AG09309 (cell line): ENCODE results near the gene POLR2E.

ENCODE experiments used
- DNase-seq: peaks from one replicate; pipeline ENCODE4 v3.0.0-alpha.2; 2010; ENCODE audit warnings: low read depth
- H3K4me3 ChIP-seq: 2 replicates; pipeline ENCODE4 v1.5.1; 2011; ENCODE audit warnings: mild to moderate bottlenecking, low read depth, low read length, moderate library complexity; ENCODE audit not compliant: control insufficient read depth
- TF ChIP-seq, protein P1 (sequence below): IDR thresholded peaks from 2 replicates; pipeline ENCODE4 v1.5.1; 2011; ENCODE audit warnings: mild to moderate bottlenecking, low read depth, low read length, inconsistent platforms; ENCODE audit not compliant: insufficient read depth, control insufficient read depth; ENCODE audit errors: missing control alignments

POLR2E gene

DNA sequence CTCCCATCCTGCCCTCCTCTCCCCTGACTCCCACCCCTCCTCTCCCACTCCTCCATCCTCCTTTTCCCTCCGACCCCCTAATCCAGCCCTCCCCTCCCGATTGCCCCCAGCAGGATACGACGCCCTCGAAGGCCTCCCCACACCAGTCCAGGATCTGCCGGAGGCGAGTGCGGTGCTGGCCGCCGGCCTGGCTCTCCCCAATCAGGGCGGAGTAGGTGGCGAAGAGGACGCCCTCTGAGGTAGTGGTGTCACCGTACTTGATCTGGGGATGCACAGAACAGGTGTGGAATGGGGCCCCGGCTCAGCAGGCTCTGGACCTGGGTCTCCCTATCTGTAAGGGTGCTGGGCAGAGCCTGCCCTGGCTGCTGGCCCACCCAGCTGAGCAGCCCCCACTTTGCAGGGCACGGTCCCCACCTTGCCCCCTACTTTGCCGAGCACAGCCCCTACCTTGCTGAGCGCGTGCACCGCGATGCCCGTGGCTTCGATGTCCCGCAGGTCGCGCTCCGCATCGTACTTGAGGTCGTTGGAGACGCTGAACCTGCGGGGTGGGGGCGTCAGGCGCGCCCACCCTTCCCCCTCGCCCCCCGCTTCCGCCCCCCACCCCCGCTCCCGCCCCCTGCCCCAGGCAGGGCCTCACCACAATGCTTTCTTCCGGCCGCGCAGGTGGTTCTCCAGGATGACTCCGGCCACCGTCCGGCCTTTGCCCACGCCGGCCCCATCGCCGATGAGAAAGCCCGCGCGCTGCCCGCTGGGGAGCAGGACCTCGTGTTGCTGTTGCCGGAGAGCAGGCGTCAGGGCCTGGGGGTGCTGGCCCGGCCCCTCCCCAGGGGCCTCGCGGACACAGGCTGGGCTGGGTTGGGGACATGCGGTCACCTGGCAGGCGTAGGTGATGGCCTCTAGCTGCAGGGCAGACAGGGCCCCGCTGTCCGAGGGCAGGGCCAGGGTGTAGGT lies 27.1 kb upstream of the POLR2E start:
- no peak overlapping the region for H3K4me3 ChIP-seq
- DNase-seq, result no peak
- TF ChIP-seq, protein P1, sequence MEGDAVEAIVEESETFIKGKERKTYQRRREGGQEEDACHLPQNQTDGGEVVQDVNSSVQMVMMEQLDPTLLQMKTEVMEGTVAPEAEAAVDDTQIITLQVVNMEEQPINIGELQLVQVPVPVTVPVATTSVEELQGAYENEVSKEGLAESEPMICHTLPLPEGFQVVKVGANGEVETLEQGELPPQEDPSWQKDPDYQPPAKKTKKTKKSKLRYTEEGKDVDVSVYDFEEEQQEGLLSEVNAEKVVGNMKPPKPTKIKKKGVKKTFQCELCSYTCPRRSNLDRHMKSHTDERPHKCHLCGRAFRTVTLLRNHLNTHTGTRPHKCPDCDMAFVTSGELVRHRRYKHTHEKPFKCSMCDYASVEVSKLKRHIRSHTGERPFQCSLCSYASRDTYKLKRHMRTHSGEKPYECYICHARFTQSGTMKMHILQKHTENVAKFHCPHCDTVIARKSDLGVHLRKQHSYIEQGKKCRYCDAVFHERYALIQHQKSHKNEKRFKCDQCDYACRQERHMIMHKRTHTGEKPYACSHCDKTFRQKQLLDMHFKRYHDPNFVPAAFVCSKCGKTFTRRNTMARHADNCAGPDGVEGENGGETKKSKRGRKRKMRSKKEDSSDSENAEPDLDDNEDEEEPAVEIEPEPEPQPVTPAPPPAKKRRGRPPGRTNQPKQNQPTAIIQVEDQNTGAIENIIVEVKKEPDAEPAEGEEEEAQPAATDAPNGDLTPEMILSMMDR, result no peak

DNA sequence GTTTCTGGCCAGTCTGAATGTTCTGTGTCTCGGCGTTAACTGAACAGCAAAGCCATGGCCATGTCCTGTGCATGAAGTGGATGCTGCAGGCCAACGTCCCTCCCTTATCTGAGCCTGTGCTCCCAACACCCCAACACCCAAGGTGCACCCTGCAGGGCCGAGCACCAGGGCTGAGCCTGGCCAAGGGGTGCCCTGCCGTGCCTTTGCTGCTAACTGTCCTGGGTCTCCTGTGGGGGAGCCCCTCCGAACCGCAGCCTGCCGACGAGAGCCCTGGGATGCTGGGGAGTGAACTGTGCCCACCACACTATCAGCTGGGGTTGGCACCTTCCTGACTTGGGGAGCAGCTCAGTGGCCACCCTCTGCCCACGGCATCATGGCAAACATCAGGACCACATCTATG lies 26.2 kb upstream of the POLR2E start:
- no peak for DNase-seq
- no peak overlapping the region for H3K4me3 ChIP-seq
- TF ChIP-seq, protein P1, result no peak

DNA sequence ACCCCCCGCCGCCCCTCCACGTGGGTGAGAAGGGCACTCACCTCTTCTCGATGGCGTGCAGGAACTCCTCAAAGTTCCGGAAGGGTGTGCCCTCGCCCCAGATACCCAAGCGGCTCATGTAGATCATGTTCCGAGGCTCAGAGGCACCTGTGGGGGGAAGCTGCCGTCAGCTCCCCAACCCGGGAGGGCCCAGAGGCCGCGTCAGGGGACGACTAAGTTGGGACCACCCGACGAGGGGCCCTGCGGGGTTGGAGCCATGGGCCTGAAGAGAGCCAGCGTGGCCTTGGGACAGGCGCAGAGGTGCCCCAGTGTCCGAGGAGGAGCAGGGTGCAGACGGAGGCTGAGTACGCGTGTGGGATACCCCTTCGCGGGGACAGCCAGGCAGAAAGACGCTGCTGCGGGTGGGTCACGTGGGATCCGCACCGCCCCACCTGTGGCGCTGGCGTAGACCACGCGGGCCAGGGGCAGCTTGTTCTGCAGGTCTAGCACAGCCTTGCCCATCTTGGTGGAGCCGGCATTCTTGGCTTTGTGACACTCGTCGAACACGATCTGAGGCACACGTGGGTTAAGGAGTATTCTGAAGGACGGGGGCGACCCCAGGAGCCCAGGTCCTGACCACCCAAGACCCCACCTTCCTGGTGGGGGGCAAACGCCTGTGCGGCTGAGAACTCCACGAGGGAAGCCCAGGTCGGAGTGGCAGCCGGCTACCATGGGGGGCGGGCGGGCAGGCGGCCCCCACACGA lies 24.5 kb upstream of the POLR2E start:
- no peak overlapping the region for H3K4me3 ChIP-seq
- no peak for DNase-seq
- TF ChIP-seq, protein P1, result no peak

DNA sequence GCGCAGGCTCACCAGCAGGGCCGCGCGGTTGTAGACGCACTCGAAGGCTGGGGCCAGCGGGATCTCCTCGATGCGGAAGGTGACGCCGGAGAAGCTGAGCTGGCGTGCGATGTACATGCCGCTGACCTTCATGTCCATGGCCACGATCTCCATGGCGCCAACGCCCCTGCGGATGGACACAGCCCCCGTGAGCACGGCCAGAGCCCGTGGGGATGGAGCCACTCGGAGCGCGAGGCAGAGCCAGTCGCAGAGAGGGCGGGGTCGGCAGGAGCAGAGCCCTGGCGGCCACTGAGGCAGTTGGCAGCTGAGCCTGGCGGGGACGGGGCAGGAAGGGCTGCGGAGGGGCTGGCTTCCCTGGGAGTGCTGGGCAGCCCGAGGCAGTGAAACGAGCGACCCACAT lies 23.8 kb upstream of the POLR2E start:
- DNase-seq, result no peak
- no peak overlapping the region for H3K4me3 ChIP-seq
- TF ChIP-seq, protein P1, result no peak

DNA sequence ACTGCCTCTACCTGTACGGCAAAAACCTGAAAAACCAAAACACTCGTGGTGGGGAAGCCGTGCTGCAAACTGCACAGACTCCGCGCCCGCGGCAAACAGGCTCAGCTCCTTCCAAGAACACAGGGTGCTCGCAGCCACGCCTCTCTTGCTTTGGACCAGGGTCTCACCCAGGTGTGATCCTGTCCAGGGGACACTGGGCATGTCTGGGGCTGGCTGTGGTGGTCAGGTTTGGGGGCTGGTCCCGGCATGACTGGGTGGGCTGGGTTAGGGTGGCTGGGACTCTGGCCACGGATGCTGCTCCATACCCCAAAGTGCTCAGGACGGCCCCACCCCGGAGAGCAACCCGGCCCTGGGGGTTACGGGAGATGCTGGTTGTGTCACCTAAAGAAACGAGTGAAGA lies 22.5 kb upstream of the POLR2E start:
- TF ChIP-seq, protein P1, result no peak
- DNase-seq, result no peak
- no peak overlapping the region for H3K4me3 ChIP-seq

DNA sequence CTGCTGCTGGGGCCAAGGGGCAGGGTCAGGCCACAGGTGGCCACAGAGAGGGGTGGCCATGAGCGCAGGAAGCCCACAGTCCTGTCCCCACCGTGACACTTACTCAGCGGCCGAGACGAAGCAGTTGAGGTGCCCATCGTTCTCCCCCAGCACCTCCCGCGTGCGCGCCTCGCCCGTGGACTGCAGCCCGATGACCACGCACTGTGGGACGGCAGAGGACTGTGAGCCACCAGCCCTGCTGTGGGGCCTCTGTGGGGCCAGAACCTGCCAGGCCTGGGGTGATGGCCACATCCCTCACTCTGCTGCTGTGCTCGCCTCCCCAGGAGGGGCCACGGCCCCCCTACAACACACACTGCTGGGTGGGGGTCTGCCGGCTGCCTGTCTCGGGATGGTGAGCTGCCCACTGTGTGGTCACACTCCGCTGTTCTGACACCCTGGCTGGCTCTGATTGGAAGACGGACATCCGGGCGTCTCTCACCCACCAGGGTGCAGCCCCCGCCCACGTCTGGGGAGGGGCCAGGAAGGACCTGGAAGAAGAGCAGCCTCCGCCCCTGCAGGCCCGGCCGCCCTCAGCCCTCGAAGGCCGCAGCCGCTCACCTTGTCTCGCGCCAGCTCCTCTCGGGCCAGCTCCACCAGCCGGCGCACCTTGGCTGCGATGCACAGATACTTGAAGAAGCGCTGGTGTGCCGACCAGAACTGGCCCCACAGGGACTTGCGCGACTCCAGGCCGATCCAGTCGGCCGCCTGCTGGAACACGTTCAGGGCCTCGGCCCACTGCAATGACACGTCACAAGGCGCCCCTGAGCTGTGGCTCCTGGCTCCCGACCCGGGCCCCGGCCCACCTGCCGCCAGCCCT lies 21.8 kb upstream of the POLR2E start:
- H3K4me3 ChIP-seq, result no peak overlapping the region
- no peak for DNase-seq
- TF ChIP-seq, protein P1, result no peak
